GM04503 (cell line): ENCODE measurements around the gene GDPGP1.

Experiments
- DNase-seq: peaks from one replicate; pipeline ENCODE4 v3.0.0-alpha.2; 2012; ENCODE audit warnings: low read depth

GDPGP1 gene

GRCh38 chr15:90205050-90205848 lies 28.8 kb upstream of the GDPGP1 start:
- DNase-seq, result no peak

- no peak for DNase-seq
Measured at GRCh38 chr15:90205886-90206285, 28.1 kb upstream of the GDPGP1 start.

- no peak for DNase-seq
Measured at GRCh38 chr15:90207252-90207651, 26.8 kb upstream of the GDPGP1 start.

GRCh38 chr15:90208356-90208755 lies 25.7 kb upstream of the GDPGP1 start:
- DNase-seq, result no peak

- DNase-seq, result no peak
Measured at GRCh38 chr15:90209591-90209990, 24.4 kb upstream of the GDPGP1 start.

- no peak for DNase-seq
Measured at GRCh38 chr15:90210593-90210992, 23.4 kb upstream of the GDPGP1 start.

GRCh38 chr15:90211009-90211408 lies 23.0 kb upstream of the GDPGP1 start:
- DNase-seq, result no peak

GRCh38 chr15:90211440-90212143 lies 22.4 kb upstream of the GDPGP1 start:
- DNase-seq, result no peak

GRCh38 chr15:90212221-90213098 lies 21.5 kb upstream of the GDPGP1 start:
- DNase-seq, result no peak

GRCh38 chr15:90213122-90213817 lies 20.7 kb upstream of the GDPGP1 start:
- DNase-seq, result no peak

GRCh38 chr15:90213818-90214204 lies 20.2 kb upstream of the GDPGP1 start:
- DNase-seq, result no peak

GRCh38 chr15:90214553-90215196 lies 19.3 kb upstream of the GDPGP1 start:
- DNase-seq, result no peak

- DNase-seq, result no peak
Measured at GRCh38 chr15:90217671-90218394, 16.2 kb upstream of the GDPGP1 start.

- no peak for DNase-seq
Measured at GRCh38 chr15:90219421-90220141, 14.4 kb upstream of the GDPGP1 start.

- DNase-seq, result peak; percentile 44
Measured at GRCh38 chr15:90221246-90221900, 12.6 kb upstream of the GDPGP1 start.

GRCh38 chr15:90222547-90222946 lies 11.5 kb upstream of the GDPGP1 start:
- DNase-seq, result no peak

- no peak for DNase-seq
Measured at GRCh38 chr15:90223441-90224165, 10.4 kb upstream of the GDPGP1 start.

GRCh38 chr15:90225047-90225446 lies 9.0 kb upstream of the GDPGP1 start:
- no peak for DNase-seq
